Measurements from ENCODE around the gene LAYN.

The LAYN gene

DNA sequence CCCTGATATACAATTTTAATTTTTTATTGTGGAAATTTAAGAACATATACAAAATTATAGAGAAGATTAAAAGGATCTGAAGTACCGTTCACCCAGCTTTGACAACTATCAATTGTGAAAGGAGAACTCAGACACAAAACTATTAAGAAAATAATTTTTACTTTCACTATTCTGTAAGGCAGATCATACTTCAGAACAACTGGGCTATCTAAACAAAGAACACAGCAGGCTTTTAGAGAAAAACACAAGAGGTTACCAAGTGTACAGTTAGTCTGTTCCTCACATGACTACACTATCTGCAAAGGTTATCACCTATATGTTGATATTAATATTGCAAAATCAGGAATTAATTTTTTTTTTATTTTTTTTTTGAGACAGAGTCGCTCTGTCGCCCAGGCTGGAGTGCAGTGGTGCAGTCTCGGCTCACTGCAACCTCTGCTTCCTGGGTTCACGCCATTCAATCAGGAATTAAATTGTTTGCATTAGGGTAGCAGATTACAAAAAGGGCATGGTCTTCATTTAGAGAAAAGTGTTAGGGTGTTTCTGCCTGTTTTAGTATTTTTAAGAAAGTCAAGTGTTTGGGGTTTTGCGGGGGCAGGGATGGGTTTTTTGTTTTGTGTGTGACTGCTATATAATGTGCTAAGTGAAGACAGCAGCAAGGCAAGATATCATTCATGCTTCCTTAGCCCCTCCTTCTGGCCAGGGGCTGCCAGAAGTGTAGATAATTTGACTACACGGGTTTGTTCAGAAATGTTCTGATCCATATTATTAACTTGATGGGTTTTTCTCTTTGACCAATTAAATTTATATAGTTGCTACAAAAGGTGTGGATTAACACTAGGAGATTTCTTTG, 34.1 kb downstream of the LAYN start:
- H3K4me3 ChIP-seq (replicated peaks; ENCODE audit: low read depth, low read length), result no peak overlapping the region
- TF ChIP-seq, protein P1, sequence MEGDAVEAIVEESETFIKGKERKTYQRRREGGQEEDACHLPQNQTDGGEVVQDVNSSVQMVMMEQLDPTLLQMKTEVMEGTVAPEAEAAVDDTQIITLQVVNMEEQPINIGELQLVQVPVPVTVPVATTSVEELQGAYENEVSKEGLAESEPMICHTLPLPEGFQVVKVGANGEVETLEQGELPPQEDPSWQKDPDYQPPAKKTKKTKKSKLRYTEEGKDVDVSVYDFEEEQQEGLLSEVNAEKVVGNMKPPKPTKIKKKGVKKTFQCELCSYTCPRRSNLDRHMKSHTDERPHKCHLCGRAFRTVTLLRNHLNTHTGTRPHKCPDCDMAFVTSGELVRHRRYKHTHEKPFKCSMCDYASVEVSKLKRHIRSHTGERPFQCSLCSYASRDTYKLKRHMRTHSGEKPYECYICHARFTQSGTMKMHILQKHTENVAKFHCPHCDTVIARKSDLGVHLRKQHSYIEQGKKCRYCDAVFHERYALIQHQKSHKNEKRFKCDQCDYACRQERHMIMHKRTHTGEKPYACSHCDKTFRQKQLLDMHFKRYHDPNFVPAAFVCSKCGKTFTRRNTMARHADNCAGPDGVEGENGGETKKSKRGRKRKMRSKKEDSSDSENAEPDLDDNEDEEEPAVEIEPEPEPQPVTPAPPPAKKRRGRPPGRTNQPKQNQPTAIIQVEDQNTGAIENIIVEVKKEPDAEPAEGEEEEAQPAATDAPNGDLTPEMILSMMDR (IDR thresholded peaks at IDR 0.05; ENCODE audit: low read length, missing control alignments), result no peak
- DNase-seq (ENCODE audit: low read depth), result no peak

DNA sequence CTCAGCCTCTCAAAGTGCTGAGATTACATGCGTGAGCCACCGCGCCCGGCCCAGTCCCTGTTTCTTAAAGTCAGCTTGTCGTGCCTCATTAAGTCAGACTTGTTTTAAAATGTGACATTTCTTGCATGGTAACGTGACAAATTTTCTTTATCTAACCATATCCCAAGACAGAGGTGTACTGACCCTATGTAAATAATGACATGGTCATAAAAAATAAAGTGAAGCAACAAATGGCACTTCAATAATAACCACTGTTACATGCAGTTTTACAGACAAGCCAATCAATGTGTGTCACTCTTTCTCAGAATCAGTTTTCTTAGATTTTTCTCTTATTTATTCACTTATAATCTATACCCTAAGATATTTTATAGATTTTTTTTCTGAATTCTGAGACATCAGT, 35.2 kb downstream of the LAYN start:
- TF ChIP-seq, protein P1 (IDR thresholded peaks at IDR 0.05; ENCODE audit: low read length, missing control alignments), result no peak
- H3K4me3 ChIP-seq (replicated peaks; ENCODE audit: low read depth, low read length), result no peak overlapping the region
- no peak for DNase-seq (ENCODE audit: low read depth)

DNA sequence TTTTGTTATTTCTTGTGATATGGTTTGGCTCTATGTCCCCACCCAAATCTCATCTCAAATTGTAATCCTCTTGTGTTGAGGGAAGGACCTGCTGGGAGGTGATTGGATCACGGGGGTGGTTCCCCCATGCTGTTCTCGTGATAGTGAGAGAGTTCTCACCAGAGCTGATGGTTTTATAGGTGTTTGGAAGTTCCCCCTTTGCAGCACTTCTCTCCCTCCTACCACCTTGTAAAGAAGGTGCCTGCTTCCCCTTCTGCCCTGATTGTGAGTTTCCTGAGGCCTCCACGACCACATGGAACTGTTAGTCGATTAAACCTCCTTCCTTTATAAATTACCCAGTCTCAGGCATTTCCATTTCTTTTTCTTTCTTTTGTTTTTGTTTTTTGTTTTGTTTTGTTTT, 37.3 kb downstream of the LAYN start:
- TF ChIP-seq, protein P1 (IDR thresholded peaks at IDR 0.05; ENCODE audit: low read length, missing control alignments), result no peak

DNA sequence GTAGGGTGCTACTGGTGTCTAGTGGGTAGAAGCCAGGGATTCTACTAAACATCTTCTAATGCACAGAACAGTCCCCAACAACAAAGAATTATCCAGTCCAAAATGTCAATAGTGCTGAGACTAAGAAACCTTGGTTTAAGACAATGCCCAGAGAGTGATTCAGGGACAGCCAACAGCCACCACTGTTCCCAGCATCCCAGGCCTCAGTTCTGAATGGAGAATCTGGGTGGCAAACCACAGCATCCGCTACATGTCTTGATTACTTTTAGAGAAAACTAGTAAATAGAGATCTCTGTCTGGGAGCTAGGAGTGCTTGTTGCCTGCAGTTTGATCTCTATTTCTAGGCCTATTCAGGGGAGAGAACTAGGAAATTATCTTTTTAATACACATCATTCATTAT, 40.8 kb downstream of the LAYN start:
- no peak for DNase-seq (ENCODE audit: low read depth)
- TF ChIP-seq, protein P1 (IDR thresholded peaks at IDR 0.05; ENCODE audit: low read length, missing control alignments), result no peak
- no peak overlapping the region for H3K4me3 ChIP-seq (replicated peaks; ENCODE audit: low read depth, low read length)

More for the DNA sequence above, 37.3 kb downstream of the LAYN start:
- no peak for DNase-seq (ENCODE audit: low read depth)
- H3K4me3 ChIP-seq (replicated peaks; ENCODE audit: low read depth, low read length), result no peak overlapping the region

DNA sequence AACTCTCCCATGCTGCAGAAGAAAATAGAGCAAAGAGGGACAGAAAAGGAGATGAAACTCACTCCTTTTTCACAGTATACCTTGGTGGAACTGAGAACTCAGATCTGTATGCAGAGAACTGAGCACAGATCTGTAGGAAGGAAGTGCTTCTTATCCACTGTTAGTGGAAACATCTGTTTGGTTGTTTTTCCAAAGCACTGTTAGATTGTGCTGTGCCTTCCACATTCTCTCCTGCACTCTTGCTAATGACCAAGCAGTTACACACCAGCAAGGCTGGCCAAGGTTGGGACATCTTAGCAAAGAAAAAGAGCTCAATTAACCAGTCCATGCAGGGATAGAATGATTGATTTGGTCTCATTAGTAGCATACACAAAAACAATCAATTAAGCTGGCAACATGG, 41.6 kb downstream of the LAYN start:
- TF ChIP-seq, protein P1 (IDR thresholded peaks at IDR 0.05; ENCODE audit: low read length, missing control alignments), result no peak
- H3K4me3 ChIP-seq (replicated peaks; ENCODE audit: low read depth, low read length), result no peak overlapping the region
- DNase-seq (ENCODE audit: low read depth), result peak; percentile 19

DNA sequence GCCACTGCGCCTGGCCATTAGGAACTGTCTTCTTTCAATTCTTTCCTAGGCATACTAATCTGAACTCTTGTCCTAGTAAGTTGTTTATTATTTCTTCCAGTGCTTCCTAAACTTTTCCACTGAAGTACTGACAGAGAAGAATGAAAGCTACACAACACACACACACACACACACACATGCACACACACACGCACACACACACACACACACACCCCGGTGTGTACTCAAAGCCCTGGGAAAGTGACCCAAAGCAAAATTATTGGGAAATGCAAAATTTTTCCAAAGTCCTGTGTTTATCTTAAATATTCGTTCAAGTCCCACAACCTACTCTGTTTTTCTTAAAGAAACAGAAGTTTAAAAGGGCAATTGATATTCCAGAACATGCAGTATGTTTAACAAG, 42.4 kb downstream of the LAYN start:
- H3K4me3 ChIP-seq (replicated peaks; ENCODE audit: low read depth, low read length), result no peak overlapping the region
- DNase-seq (ENCODE audit: low read depth), result peak; percentile 31
- TF ChIP-seq, protein P1 (IDR thresholded peaks at IDR 0.05; ENCODE audit: low read length, missing control alignments), result no peak

DNA sequence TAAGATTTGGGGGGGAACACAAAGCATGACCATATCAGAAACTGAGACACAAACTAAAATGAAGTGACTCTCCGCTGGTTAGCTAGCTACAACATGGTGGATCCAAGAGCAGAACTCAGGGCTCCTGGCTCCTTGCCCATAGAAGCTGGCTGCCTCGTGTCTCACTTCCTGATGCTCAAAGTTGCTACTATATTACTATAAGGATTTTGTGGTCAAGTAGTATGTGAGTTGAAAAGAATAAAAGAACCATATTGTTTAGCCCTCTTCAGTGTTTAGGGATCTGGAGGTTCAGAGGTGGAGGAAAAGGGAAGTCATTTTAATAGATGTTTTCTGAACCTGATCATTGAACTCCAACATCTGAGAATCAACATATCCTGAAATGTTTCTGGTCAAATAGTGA, 44.9 kb downstream of the LAYN start:
- peak; percentile 69 for DNase-seq (ENCODE audit: low read depth)
- no peak overlapping the region for H3K4me3 ChIP-seq (replicated peaks; ENCODE audit: low read depth, low read length)

More for the DNA sequence above, 44.9 kb downstream of the LAYN start:
- TF ChIP-seq, protein P1 (IDR thresholded peaks at IDR 0.05; ENCODE audit: low read length, missing control alignments), result no peak
